GM06990 (cell line): ENCODE data around the gene EPHA6.

Experiments used
- DNase-seq: peaks from one replicate; pipeline ENCODE4 v3.0.0-alpha.2; 2011; ENCODE audit not compliant: insufficient read length; ENCODE audit errors: extremely low read depth
- H3K27me3 ChIP-seq: replicated peaks from 2 replicates; pipeline ENCODE4 v1.6.0; 2011; ENCODE audit warnings: low read length; ENCODE audit not compliant: control insufficient read depth, insufficient read depth
- H3K36me3 ChIP-seq: 2 replicates; pipeline ENCODE4 v1.5.1; 2011; ENCODE audit warnings: low read length; ENCODE audit not compliant: control insufficient read depth, insufficient read depth
- H3K4me3 ChIP-seq: replicated peaks from 2 replicates; pipeline ENCODE4 v1.5.1; 2011; ENCODE audit warnings: low read depth, mild to moderate bottlenecking, control low read depth, low read length
- CTCF ChIP-seq: IDR thresholded peaks from 2 replicates; pipeline ENCODE4 v1.5.1; 2011; ENCODE audit warnings: low read length, control low read depth, mild to moderate bottlenecking, inconsistent platforms; ENCODE audit not compliant: insufficient read depth, poor library complexity, severe bottlenecking

Gene EPHA6

GRCh38 chr3:97256060-97256459 lies 441.7 kb downstream of the EPHA6 start:
- no peak overlapping the region for H3K4me3 ChIP-seq
- TF ChIP-seq CTCF: no peak
- DNase-seq: no peak
- no peaks in the 10 kb centered on the region for H3K36me3 ChIP-seq
- H3K27me3 ChIP-seq: no peaks in the 10 kb centered on the region

GRCh38 chr3:97257942-97258697 lies 443.7 kb downstream of the EPHA6 start:
- no peak for DNase-seq
- Histone ChIP-seq H3K36me3 (no peaks in the 10 kb centered on the region), H3K27me3 (no peaks in the 10 kb centered on the region), H3K4me3 (no peak overlapping the region)
- no peak for TF ChIP-seq CTCF

- Histone ChIP-seq H3K4me3 (no peak overlapping the region), H3K27me3 (no peaks in the 10 kb centered on the region), H3K36me3 (no peaks in the 10 kb centered on the region)
- DNase-seq: no peak
- TF ChIP-seq CTCF: no peak
Observed at GRCh38 chr3:97259263-97259662, 444.9 kb downstream of the EPHA6 start.

- Histone ChIP-seq H3K27me3 (no peaks in the 10 kb centered on the region), H3K36me3 (no peaks in the 10 kb centered on the region), H3K4me3 (no peak overlapping the region)
- no peak for DNase-seq
- no peak for TF ChIP-seq CTCF
Observed at GRCh38 chr3:97264180-97264579, 449.8 kb downstream of the EPHA6 start.

- TF ChIP-seq CTCF: no peak
- no peak for DNase-seq
- H3K4me3 ChIP-seq: no peak overlapping the region
- H3K36me3 ChIP-seq: no peaks in the 10 kb centered on the region
- H3K27me3 ChIP-seq: no peaks in the 10 kb centered on the region
Observed at GRCh38 chr3:97265237-97266005, 451.0 kb downstream of the EPHA6 start.
